ENCODE data around the gene ID3. TPM values are rescaled to one million over a fixed set of nuclear protein-coding genes. Genes with fewer than 3 reads are reported as not detected.

ID3 gene
- total and polyA plus RNA-seq, 9 of the 15 experiments (the other 6 are each of a cell fraction or from before 2014, with no cell fraction given), result 6.8 to 59.8 (median 23.5) TPM

DNA sequence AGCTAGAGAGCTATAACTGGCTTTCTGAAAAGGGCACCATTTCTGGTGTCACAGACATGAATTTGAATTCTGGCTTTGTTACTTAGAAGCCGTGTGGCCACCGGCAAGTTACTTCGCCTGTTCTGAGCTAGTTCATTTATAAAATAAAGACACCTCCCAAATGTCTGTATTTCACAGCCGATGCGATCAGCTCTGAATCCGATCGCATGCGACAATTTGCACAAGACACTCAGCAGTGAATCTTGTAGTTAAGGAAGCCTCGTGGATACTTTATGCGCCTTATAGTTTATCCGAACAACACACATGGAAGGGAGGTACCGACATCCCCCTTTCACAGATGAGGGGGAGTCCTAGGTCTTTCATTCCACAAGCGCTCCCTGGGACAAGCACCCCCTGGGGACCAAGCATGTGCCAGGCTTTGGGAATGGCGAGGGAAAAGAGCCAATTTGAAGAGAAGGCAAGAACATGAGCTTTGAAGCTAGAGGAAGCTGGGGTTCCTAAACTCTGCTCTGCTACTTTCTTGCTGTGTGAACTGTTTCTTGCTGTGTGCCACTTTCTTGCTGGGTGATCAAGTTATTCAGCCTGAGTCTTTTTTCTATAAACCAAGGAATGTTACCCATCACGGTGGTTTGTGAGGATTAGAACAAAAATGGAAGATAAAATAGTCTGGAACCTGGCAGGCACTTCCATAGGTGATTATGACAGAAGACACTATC, 3.9 kb downstream of the ID3 start (continued):
- TF ChIP-seq, protein P1, sequence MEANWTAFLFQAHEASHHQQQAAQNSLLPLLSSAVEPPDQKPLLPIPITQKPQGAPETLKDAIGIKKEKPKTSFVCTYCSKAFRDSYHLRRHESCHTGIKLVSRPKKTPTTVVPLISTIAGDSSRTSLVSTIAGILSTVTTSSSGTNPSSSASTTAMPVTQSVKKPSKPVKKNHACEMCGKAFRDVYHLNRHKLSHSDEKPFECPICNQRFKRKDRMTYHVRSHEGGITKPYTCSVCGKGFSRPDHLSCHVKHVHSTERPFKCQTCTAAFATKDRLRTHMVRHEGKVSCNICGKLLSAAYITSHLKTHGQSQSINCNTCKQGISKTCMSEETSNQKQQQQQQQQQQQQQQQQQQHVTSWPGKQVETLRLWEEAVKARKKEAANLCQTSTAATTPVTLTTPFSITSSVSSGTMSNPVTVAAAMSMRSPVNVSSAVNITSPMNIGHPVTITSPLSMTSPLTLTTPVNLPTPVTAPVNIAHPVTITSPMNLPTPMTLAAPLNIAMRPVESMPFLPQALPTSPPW (CRISPR knock-in tag; IDR thresholded peaks at IDR 0.05), result no peak
- TF ChIP-seq ZNF436 (CRISPR knock-in tag; IDR thresholded peaks at IDR 0.05) (no peak), ATF1 (CRISPR knock-in tag; IDR thresholded peaks at IDR 0.05) (no peak), ATF1 (tag; IDR thresholded peaks at IDR 0.05) (peak; percentile 33), RAD21 (CRISPR knock-in tag; conservative IDR thresholded peaks at IDR 0.05 in 1 of 2, IDR thresholded peaks at IDR 0.05 in 1 of 2) (no peak), GATAD2B (IDR thresholded peaks at IDR 0.05; ENCODE audit: borderline replicate concordance) (no peak), SAP30 (IDR thresholded peaks at IDR 0.05; ENCODE audit: borderline replicate concordance, insufficient read depth, low read depth, low read length, poor library complexity, severe bottlenecking) (peak; percentile 16), NR1H2 (CRISPR knock-in tag; IDR thresholded peaks at IDR 0.05) (no peak), KDM5B (IDR thresholded peaks at IDR 0.05; ENCODE audit: insufficient replicate concordance, low read depth, low read length) (no peak), ZNF274 (IDR thresholded peaks at IDR 0.05; ENCODE audit: borderline replicate concordance, low read depth, low read length) (no peak), PRMT5 (CRISPR knock-in tag; IDR thresholded peaks at IDR 0.05) (no peak), ZNF79 (CRISPR knock-in tag; IDR thresholded peaks at IDR 0.05; ENCODE audit: low read depth) (no peak), HOXB6 (CRISPR knock-in tag; IDR thresholded peaks at IDR 0.05; ENCODE audit: borderline replicate concordance) (no peak), DPF2 (IDR thresholded peaks at IDR 0.05) (peak; percentile 50), RHOXF2B (CRISPR knock-in tag; conservative IDR thresholded peaks at IDR 0.05) (no peak), CBX3 (IDR thresholded peaks at IDR 0.05; ENCODE audit: borderline replicate concordance in 1 of 2, low read length in 2 of 2) (peak in 1 of 2 experiments; percentile 4; a peak in 1 of 3 replicates), TARDBP (IDR thresholded peaks at IDR 0.05) (0 out of 2 replicates have a peak, but pooled peaks have one; percentile 55), FUS (optimal IDR thresholded peaks at IDR 0.05; ENCODE audit: low read depth, low read length) (no peak), MIER1 (IDR thresholded peaks at IDR 0.05; ENCODE audit: low read depth) (0 out of 2 replicates have a peak, but pooled peaks have one; percentile 49), MTA1 (IDR thresholded peaks at IDR 0.05; ENCODE audit: borderline replicate concordance) (0 out of 2 replicates have a peak, but pooled peaks have one; percentile 7), FOXA1 (IDR thresholded peaks at IDR 0.05; ENCODE audit: borderline replicate concordance) (no peak), NFRKB (IDR thresholded peaks at IDR 0.05; ENCODE audit: low read depth) (peak; percentile 49; the same call in 1 of the 2 replicates), ZNF696 (CRISPR knock-in tag; conservative IDR thresholded peaks at IDR 0.05) (0 out of 2 replicates have a peak, but pooled peaks have one; percentile 64), BCOR (IDR thresholded peaks at IDR 0.05) (no peak), MYC (IDR thresholded peaks at IDR 0.05; ENCODE audit: low read depth, low read length) (no peak), MYC (CRISPR knock-in tag; IDR thresholded peaks at IDR 0.05; ENCODE audit: borderline replicate concordance, low read depth) (peak; percentile 56; the same call in 1 of the 2 replicates), SRSF1 (IDR thresholded peaks at IDR 0.05; ENCODE audit: low read depth, low read length) (no peak)
- TF ChIP-seq, protein P2, sequence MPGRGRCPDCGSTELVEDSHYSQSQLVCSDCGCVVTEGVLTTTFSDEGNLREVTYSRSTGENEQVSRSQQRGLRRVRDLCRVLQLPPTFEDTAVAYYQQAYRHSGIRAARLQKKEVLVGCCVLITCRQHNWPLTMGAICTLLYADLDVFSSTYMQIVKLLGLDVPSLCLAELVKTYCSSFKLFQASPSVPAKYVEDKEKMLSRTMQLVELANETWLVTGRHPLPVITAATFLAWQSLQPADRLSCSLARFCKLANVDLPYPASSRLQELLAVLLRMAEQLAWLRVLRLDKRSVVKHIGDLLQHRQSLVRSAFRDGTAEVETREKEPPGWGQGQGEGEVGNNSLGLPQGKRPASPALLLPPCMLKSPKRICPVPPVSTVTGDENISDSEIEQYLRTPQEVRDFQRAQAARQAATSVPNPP (IDR thresholded peaks at IDR 0.05; ENCODE audit: borderline replicate concordance, insufficient read depth, insufficient read length), result no peak
